A549 (cell line): ENCODE results near the gene TNFAIP8. TPM values are rescaled to one million over a fixed set of nuclear protein-coding genes. Genes with fewer than 3 reads are reported as not detected.

Experiments
- ATAC-seq, 2 experiments: fragments of 200-7000 bp in 1 of 2; fragments of >200 bp in 1 of 2; cut with Nextera tagmentation in 1 of 2; cut with Tn5 transposase in 1 of 2; 3 replicates each; pipeline versions ENCODE4 v1.8.0 to v1.9.1; 2018 to 2020; ENCODE audit warnings: mild to moderate bottlenecking in 1 of 2, moderate library complexity in 1 of 2
- CTCF ChIA-PET: fragments of 300-600 bp; sonication (Branson Sonifier 250); formaldehyde crosslinking; extraction: SDS; loops from one replicate; lab custom pipeline; 2021; ENCODE audit warnings: antibody characterized with exemption, inconsistent platforms; lab: Yijun Ruan, JAX
- POLR2A ChIA-PET: fragments of 350-600 bp; formaldehyde crosslinking; extraction: SDS; loops from one replicate; lab custom pipeline; 2021; ENCODE audit warnings: antibody characterized with exemption, inconsistent platforms; lab: Yijun Ruan, JAX
- DNase-seq, 2 experiments: peaks; one replicate each; pipeline versions ENCODE4 v3.0.0 to v3.0.0-alpha.2; 2011 to 2016; ENCODE audit warnings: low read depth in 1 of 2, low spot score in 1 of 2
- FAIRE-seq: peaks from 2 replicates; lab custom pipeline; 2011; peaks lifted over from hg19 to GRCh38; lab: Jason Lieb, UNC
- H3K27ac ChIP-seq, 2 experiments: fragments of >200 bp; sonication (Bioruptor Twin); formaldehyde crosslinking; 3 replicates each; pipeline ENCODE4 v1.5.1; 2016 to 2017
- H3K4me1 ChIP-seq: fragments of >200 bp; sonication (Bioruptor Twin); formaldehyde crosslinking; 3 replicates; pipeline ENCODE4 v1.6.1; 2016
- H3K4me2 ChIP-seq: fragments of >200 bp; sonication (Bioruptor Twin); formaldehyde crosslinking; 3 replicates; pipeline ENCODE4 v1.6.1; 2016
- H3K4me3 ChIP-seq: fragments of >200 bp; sonication (Bioruptor Twin); formaldehyde crosslinking; 3 replicates; pipeline ENCODE4 v1.5.1; 2016
- H3K9me3 ChIP-seq: fragments of >200 bp; sonication (Bioruptor Twin); formaldehyde crosslinking; 3 replicates; pipeline ENCODE4 v1.6.1; 2016
- BHLHE40 ChIP-seq: IDR thresholded peaks from 2 replicates; pipeline ENCODE4 v1.6.1; 2012; ENCODE audit warnings: low read depth, low read length, inconsistent platforms
- CEBPB ChIP-seq, 2 experiments: fragments of >200 bp in 1 of 2; sonication (Bioruptor Twin) in 1 of 2; formaldehyde crosslinking in 1 of 2; IDR thresholded peaks; 2 replicates each; pipeline ENCODE4 v1.6.1; 2012 to 2016
- CHD2 ChIP-seq: fragments of 150-350 bp; IDR thresholded peaks from 2 replicates; pipeline ENCODE4 v1.6.1; 2014; ENCODE audit warnings: low read length; ENCODE audit not compliant: partially characterized antibody
- CHD4 ChIP-seq: fragments of 200-600 bp; sonication (generic); IDR thresholded peaks from 2 replicates; pipeline ENCODE4 v1.6.1; 2016; ENCODE audit warnings: antibody characterized with exemption, mild to moderate bottlenecking, borderline replicate concordance
- EHF ChIP-seq: fragments of 250-450 bp; sonication (Bioruptor Pico); IDR thresholded peaks from 2 replicates; pipeline ENCODE4 v1.5.0; 2020; ENCODE audit warnings: mild to moderate bottlenecking
- EHMT2 ChIP-seq: fragments of 200-600 bp; sonication (generic); IDR thresholded peaks from 2 replicates; pipeline ENCODE4 v1.6.1; 2016; ENCODE audit warnings: antibody characterized with exemption, low read depth, mild to moderate bottlenecking, moderate library complexity
- EP300 ChIP-seq, 2 experiments: fragments of >200 bp; sonication (Bioruptor Twin); formaldehyde crosslinking; IDR thresholded peaks; 2 replicates in 1 of 2; 3 replicates in 1 of 2; pipeline ENCODE4 v1.6.1; 2016 to 2017
- FOSL2 ChIP-seq, 2 experiments: fragments of 450-650 bp in 1 of 2; fragments of >200 bp in 1 of 2; sonication (Bioruptor Twin) in 1 of 2; formaldehyde crosslinking; IDR thresholded peaks; 2 replicates each; pipeline versions ENCODE4 v1.5.0 to v1.6.1; 2016 to 2020; ENCODE audit warnings: mild to moderate bottlenecking in 1 of 2, moderate library complexity in 1 of 2
- GATA3 ChIP-seq: IDR thresholded peaks from 2 replicates; pipeline ENCODE4 v1.6.1; 2012; ENCODE audit warnings: borderline replicate concordance
- HDAC2 ChIP-seq: fragments of 200-600 bp; sonication (generic); IDR thresholded peaks from 2 replicates; pipeline ENCODE4 v1.6.1; 2016
- HOXA7 ChIP-seq: fragments of 250-450 bp; sonication (Bioruptor Pico); IDR thresholded peaks from 2 replicates; pipeline ENCODE4 v1.5.0; 2020; ENCODE audit warnings: mild to moderate bottlenecking, moderate library complexity
- HOXB5 ChIP-seq: fragments of 250-450 bp; sonication (Bioruptor Pico); IDR thresholded peaks from 2 replicates; pipeline ENCODE4 v1.5.0; 2020; ENCODE audit warnings: mild to moderate bottlenecking, moderate library complexity
- JUN ChIP-seq, 2 experiments: fragments of >200 bp; sonication (Bioruptor Twin); formaldehyde crosslinking; IDR thresholded peaks; 2 replicates in 1 of 2; 3 replicates in 1 of 2; pipeline ENCODE4 v1.6.1; 2016 to 2017
- JUNB ChIP-seq: fragments of >200 bp; sonication (Bioruptor Twin); formaldehyde crosslinking; IDR thresholded peaks from 2 replicates; pipeline ENCODE4 v1.6.1; 2016
- KDM1A ChIP-seq: fragments of 200-600 bp; sonication (generic); IDR thresholded peaks from 2 replicates; pipeline ENCODE4 v1.6.1; 2016; ENCODE audit warnings: low read depth, mild to moderate bottlenecking
- MAFK ChIP-seq: fragments of 450-650 bp; IDR thresholded peaks from 2 replicates; pipeline ENCODE4 v1.6.1; 2014; ENCODE audit not compliant: partially characterized antibody
- PHF8 ChIP-seq: fragments of 200-600 bp; sonication (generic); IDR thresholded peaks from 2 replicates; pipeline ENCODE4 v1.6.1; 2016; ENCODE audit warnings: low read depth, mild to moderate bottlenecking, antibody characterized with exemption, moderate library complexity, borderline replicate concordance
- POLR2AphosphoS2 ChIP-seq: conservative IDR thresholded peaks from 2 replicates; pipeline ENCODE4 v1.6.1; 2012; ENCODE audit warnings: low read length, improper control_type of control experiment, inconsistent platforms
- RAD21 ChIP-seq, 2 experiments: fragments of >200 bp in 1 of 2; sonication (Bioruptor Twin) in 1 of 2; formaldehyde crosslinking in 1 of 2; IDR thresholded peaks in 1 of 2; conservative IDR thresholded peaks in 1 of 2; 2 replicates in 1 of 2; 3 replicates in 1 of 2; pipeline ENCODE4 v1.6.1; 2012 to 2018; ENCODE audit warnings: inconsistent platforms in 1 of 2
- RARB ChIP-seq: fragments of 250-450 bp; sonication (Bioruptor Pico); IDR thresholded peaks from 2 replicates; pipeline ENCODE4 v1.8.0; 2021; ENCODE audit warnings: mild to moderate bottlenecking, moderate library complexity
- RCOR1 ChIP-seq: fragments of 150-350 bp; IDR thresholded peaks from 2 replicates; pipeline ENCODE4 v1.6.1; 2014; ENCODE audit warnings: antibody characterized with exemption, low read length, low read depth
- SMC3 ChIP-seq: fragments of >200 bp; sonication (Bioruptor Twin); formaldehyde crosslinking; IDR thresholded peaks from 3 replicates; pipeline ENCODE4 v1.6.1; 2018; ENCODE audit warnings: inconsistent platforms
- TP53 ChIP-seq: fragments of 250-450 bp; sonication (Bioruptor Pico); IDR thresholded peaks from 2 replicates; pipeline ENCODE4 v1.5.0; 2021; ENCODE audit warnings: mild to moderate bottlenecking, moderate library complexity
- ZC3H11A ChIP-seq: fragments of 450-650 bp; IDR thresholded peaks from 2 replicates; pipeline ENCODE4 v1.6.1; 2014; ENCODE audit warnings: antibody characterized with exemption, mild to moderate bottlenecking
- ZFP36 ChIP-seq: fragments of 450-650 bp; IDR thresholded peaks from 2 replicates; pipeline ENCODE4 v1.6.1; 2014; ENCODE audit warnings: borderline replicate concordance; ENCODE audit not compliant: partially characterized antibody
- WGBS: methylation state at CpG from one replicate; pipeline ENCODE4 v1.1.6; 2017; ENCODE audit errors: missing lambda C conversion rate; 5-methylcytosine and 5-hydroxymethylcytosine counted together
- polyA plus RNA-seq, 4 experiments: library from polyadenylated mRNA; depleted of rRNA in 3 of 4; stranded (reverse); fragments of >200 nt; fragmentation: RNase III in 1 of 4; extraction: RNeasy Plus Mini Kit Qiagen cat#74134 plus additional on column Dnase treatment in 1 of 4; gene quantifications; 2 replicates in 3 of 4; 3 replicates in 1 of 4; pipeline ENCODE4 v1.2.3, GENCODE V29; 2011 to 2017
- TF ChIP-seq, protein P1 (sequence below): fragments of 200-600 bp; sonication (generic); IDR thresholded peaks from 2 replicates; pipeline ENCODE4 v1.6.1; 2016; ENCODE audit warnings: antibody characterized with exemption, mild to moderate bottlenecking, moderate library complexity
- TF ChIP-seq, protein P2 (sequence below): IDR thresholded peaks from 2 replicates; pipeline ENCODE4 v1.6.1; 2012; ENCODE audit warnings: low read depth, borderline replicate concordance

The TNFAIP8 gene
- polyA plus RNA-seq, 2 of the 4 experiments (the other 2 are of a cell fraction): 34.9 to 35.7 TPM

DNA sequence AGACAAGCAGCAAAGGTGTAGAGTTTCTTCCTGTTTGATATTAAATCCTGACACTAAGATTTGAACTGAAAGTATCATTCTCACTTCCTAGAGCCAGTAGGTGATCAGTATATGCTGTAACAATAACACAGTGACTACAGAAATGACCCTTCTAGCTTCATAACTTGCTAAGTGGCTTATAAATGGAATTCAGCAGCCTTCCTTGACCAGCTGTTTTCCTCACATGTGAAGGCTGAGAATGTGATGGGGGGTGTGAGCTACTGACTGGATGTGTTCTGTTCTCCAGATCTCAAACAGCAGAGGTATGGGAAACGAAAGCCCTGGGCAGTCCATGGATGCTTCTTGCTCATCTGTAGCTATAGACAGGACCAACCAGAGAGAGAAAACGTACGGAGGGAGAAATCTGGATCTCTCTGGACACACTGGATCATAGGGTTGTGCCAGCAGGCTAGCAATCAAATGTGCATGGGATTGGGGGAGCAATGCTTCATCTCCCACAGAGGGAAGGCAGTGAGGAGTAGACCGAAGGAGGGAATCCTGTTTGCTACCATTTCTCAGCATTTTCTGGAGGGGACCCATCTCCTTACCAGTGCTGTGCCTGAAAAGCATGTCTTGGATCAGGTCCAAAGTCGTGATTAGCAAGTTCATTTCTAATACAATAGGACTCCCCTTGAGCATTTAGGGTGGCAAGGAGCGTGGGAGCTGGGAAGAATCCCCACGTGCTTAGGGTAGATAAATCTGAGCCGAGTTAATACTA, 39.4 kb downstream of the TNFAIP8 start:
- WGBS: 88% methylated on average over 8 of the region's 8 CpGs
- POLR2A ChIA-PET: no interaction called here
- ATAC-seq (peak in 1 of 2 experiments; percentile 25; a peak in 1 of 6 replicates), DNase-seq (no peak), FAIRE-seq (no peak)
- no peak for TF ChIP-seq JUN (IDR thresholded peaks at IDR 0.05)
- Histone ChIP-seq H3K9me3 (no peaks in the 10 kb centered on the region), H3K4me2 (no peak overlapping the region), H3K4me1 (peaks cover 38% of the 10 kb centered on the region), H3K27ac (no peak overlapping the region), H3K4me3 (no peak overlapping the region)
- CTCF ChIA-PET: interaction anchor here (1.0 to 1.7 kb wide), 2 partner anchors 400 to 407 kb away, joined by 4 read pairs; no protein-coding TSS in a partner anchor

DNA sequence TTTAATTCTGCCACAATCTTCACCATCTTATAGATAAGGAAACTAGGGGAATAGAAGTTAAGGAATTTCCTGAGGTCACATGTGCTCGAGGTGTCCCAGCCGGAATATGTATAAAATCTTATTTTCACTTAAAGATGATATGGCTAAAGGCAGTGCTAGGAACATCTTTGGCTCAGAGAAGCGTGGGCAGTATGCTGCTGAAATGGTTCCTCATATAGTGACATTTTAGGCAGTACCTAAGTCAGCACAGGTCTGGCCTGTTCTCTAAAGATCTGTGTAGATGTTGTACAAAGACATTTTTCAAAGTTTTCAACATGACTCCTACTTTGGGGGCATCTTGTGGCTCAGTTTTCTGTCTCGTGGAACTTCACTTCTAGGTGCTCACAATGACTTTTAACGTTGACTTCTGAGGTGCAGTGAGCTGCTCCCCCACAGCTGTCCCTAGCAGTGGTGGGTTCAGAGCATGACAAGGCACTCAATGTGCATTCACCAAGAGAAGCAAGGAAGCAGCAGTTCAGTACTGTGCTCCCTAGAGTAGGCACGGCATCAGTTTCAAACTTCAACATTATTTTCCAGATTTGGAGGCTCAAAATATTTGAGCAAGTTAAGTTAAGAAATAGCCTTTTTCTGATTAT, 40.3 kb downstream of the TNFAIP8 start:
- H3K27ac ChIP-seq: peak overlapping the region in 1 of 2 experiments; percentile 46; a peak in 1 of 6 replicates
- no peak for TF ChIP-seq CHD2
- TF ChIP-seq SMC3: no peak
- TF ChIP-seq RARB (CRISPR knock-in tag): no peak
- no peak for TF ChIP-seq PHF8
- no peak for TF ChIP-seq JUNB
- TF ChIP-seq EHF (CRISPR knock-in tag): no peak
- TF ChIP-seq, protein P1, sequence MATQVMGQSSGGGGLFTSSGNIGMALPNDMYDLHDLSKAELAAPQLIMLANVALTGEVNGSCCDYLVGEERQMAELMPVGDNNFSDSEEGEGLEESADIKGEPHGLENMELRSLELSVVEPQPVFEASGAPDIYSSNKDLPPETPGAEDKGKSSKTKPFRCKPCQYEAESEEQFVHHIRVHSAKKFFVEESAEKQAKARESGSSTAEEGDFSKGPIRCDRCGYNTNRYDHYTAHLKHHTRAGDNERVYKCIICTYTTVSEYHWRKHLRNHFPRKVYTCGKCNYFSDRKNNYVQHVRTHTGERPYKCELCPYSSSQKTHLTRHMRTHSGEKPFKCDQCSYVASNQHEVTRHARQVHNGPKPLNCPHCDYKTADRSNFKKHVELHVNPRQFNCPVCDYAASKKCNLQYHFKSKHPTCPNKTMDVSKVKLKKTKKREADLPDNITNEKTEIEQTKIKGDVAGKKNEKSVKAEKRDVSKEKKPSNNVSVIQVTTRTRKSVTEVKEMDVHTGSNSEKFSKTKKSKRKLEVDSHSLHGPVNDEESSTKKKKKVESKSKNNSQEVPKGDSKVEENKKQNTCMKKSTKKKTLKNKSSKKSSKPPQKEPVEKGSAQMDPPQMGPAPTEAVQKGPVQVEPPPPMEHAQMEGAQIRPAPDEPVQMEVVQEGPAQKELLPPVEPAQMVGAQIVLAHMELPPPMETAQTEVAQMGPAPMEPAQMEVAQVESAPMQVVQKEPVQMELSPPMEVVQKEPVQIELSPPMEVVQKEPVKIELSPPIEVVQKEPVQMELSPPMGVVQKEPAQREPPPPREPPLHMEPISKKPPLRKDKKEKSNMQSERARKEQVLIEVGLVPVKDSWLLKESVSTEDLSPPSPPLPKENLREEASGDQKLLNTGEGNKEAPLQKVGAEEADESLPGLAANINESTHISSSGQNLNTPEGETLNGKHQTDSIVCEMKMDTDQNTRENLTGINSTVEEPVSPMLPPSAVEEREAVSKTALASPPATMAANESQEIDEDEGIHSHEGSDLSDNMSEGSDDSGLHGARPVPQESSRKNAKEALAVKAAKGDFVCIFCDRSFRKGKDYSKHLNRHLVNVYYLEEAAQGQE: no peak
- TF ChIP-seq CHD4: no peak
- no peak for TF ChIP-seq KDM1A
- TF ChIP-seq EP300 (IDR thresholded peaks at IDR 0.05): no peak
- no peak for TF ChIP-seq CEBPB (IDR thresholded peaks at IDR 0.05)
- no peak for TF ChIP-seq HOXB5
- no peak for TF ChIP-seq HDAC2
- no peak for TF ChIP-seq RAD21 (conservative IDR thresholded peaks at IDR 0.05 in 1 of 2, IDR thresholded peaks at IDR 0.05 in 1 of 2)
- TF ChIP-seq JUN (IDR thresholded peaks at IDR 0.05): no peak
- TF ChIP-seq, all 56 proteins: peak for 0
- POLR2A ChIA-PET: no interaction called here
- Histone ChIP-seq H3K9me3 (no peaks in the 10 kb centered on the region), H3K4me3 (no peak overlapping the region), H3K4me2 (no peak overlapping the region), H3K4me1 (peaks cover 38% of the 10 kb centered on the region)
- FAIRE-seq: no peak
- ATAC-seq: no peak
- DNase-seq: no peak
- CTCF ChIA-PET: no interaction called here
- 94% methylated on average over 6 of the region's 6 CpGs for WGBS

DNA sequence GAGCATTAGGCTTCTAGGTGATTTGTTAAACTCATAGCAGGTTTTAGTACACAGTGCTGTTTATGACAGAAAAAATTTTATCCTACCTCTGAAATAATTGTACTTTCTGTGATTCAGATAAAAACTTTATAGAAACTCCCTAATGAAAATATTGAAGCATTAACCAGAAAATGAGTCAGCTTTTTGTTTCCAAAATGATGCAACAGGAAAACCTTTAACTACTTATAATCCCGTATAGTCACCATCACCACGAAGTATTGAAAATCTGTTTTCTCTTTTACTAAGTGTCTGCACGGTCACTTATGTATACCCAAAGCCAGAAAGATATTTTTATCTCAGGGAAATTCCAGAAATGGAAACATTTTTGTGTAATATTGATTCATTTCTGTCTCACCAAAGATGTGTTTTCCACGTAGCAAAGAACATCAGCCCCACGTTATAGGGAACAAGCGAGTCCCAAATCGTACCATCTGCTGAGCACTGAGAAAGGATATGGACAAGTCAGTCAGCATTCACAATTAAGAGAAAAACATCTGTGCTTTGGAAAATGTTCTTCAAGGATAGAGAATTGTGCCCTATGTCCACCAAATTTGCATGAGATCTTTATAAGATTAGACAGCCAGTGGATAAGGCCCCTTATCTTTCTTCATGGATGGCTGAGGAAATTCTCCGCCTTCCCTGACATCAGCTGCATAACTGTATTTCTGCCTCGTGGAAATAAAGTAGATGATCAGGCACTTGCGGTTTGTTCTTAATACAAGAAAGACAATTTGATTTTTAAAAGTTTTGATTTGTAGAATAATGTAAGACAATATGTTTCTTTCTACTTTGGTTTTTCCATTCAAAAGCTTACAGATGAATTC, 41.9 kb downstream of the TNFAIP8 start:
- H3K9me3 ChIP-seq: no peaks in the 10 kb centered on the region
- H3K4me1 ChIP-seq: peaks cover 38% of the 10 kb centered on the region
- peak overlapping the region; percentile 54 to 74 for H3K27ac ChIP-seq
- ChIA-PET POLR2A (no interaction called here), CTCF (interaction anchor here (1.5 to 7.2 kb wide), 3 partner anchors 14 to 409 kb away, joined by 4 to 65 read pairs (median 24); partner anchors contain the start of gene DTWD2)
- WGBS: 58% methylated on average over 10 of the region's 10 CpGs
- FAIRE-seq (no peak), DNase-seq (peak in 1 of 2 experiments; percentile 8), ATAC-seq (no peak; a peak in 1 of 6 replicates)
- no peak overlapping the region; the same call in 2 of the 3 replicates for H3K4me3 ChIP-seq
- peak overlapping the region; percentile 59 for H3K4me2 ChIP-seq
- TF ChIP-seq RCOR1 (no peak), HOXA7 (no peak), POLR2AphosphoS2 (no peak), BHLHE40 (no peak), EHMT2 (no peak), CEBPB (IDR thresholded peaks at IDR 0.05) (peak; percentile 35 to 60; a peak in 2 of 4 replicates), FOSL2 (IDR thresholded peaks at IDR 0.05) (no peak), FOSL2 (CRISPR knock-in tag; IDR thresholded peaks at IDR 0.05) (peak; percentile 63), GATA3 (no peak), EP300 (IDR thresholded peaks at IDR 0.05) (no peak), EHF (CRISPR knock-in tag) (no peak), TP53 (CRISPR knock-in tag) (no peak), MAFK (peak; percentile 27), ZC3H11A (no peak), ZFP36 (no peak)
- TF ChIP-seq, protein P2, sequence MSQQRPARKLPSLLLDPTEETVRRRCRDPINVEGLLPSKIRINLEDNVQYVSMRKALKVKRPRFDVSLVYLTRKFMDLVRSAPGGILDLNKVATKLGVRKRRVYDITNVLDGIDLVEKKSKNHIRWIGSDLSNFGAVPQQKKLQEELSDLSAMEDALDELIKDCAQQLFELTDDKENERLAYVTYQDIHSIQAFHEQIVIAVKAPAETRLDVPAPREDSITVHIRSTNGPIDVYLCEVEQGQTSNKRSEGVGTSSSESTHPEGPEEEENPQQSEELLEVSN: no peak
